Measurements from ENCODE around the gene IFT122. TPM values are rescaled to one million over a fixed set of nuclear protein-coding genes. Genes with fewer than 3 reads are reported as not detected.
"Not testable (repeated sequence)": the region's sequence is repeated elsewhere in the genome, so short reads cannot be mapped to it uniquely, and the experiment has no call there.

IFT122 gene
- total RNA-seq, 2 donors from 2014 or later: 60.8 to 91.3 TPM

GRCh38 chr3:129498603-129499488 lies 58.8 kb downstream of the IFT122 start:
- 79% methylated on average over 7 of the region's 8 CpGs for WGBS
- H3K27me3 ChIP-seq (replicated peaks; ENCODE audit: insufficient read depth); H3K27ac ChIP-seq; H3K4me3 ChIP-seq; H3K36me3 ChIP-seq; H3K4me1 ChIP-seq (replicated peaks); DNase-seq (ENCODE audit: low spot score); intact Hi-C loops (cut with DNase I); H3K9me3 ChIP-seq: not testable (repeated sequence)

GRCh38 chr3:129499604-129500333 lies 59.7 kb downstream of the IFT122 start:
- H3K9me3 ChIP-seq; H3K27ac ChIP-seq; H3K27me3 ChIP-seq (replicated peaks; ENCODE audit: insufficient read depth); H3K4me1 ChIP-seq (replicated peaks); H3K4me3 ChIP-seq; H3K36me3 ChIP-seq; DNase-seq (ENCODE audit: low spot score); intact Hi-C loops (cut with DNase I): not testable (repeated sequence)
- WGBS: 91% methylated on average over 11 of the region's 14 CpGs

GRCh38 chr3:129500334-129500658 lies 60.3 kb downstream of the IFT122 start:
- TF ChIP-seq POLR2AphosphoS5 (IDR thresholded peaks at IDR 0.05): no peak
- TF ChIP-seq POLR2A (IDR thresholded peaks at IDR 0.05): no peak
- TF ChIP-seq CTCF (IDR thresholded peaks at IDR 0.05): no peak
- Histone ChIP-seq H3K36me3 (no peaks in the 10 kb centered on the region), H3K4me3 (no peak overlapping the region), H3K27ac (no peak overlapping the region), H3K4me1 (replicated peaks) (no peaks in the 10 kb centered on the region), H3K27me3 (replicated peaks; ENCODE audit: insufficient read depth) (no peaks in the 10 kb centered on the region), H3K9me3 (no peaks in the 10 kb centered on the region)
- intact Hi-C loops (cut with DNase I): no loop called here
- WGBS: 91% methylated on average over 5 of the region's 5 CpGs
- DNase-seq (ENCODE audit: low spot score): no peak

GRCh38 chr3:129501630-129502029 lies 61.6 kb downstream of the IFT122 start:
- no peak for TF ChIP-seq POLR2AphosphoS5 (IDR thresholded peaks at IDR 0.05)
- no peak for TF ChIP-seq POLR2A (IDR thresholded peaks at IDR 0.05)
- no peak for TF ChIP-seq CTCF (IDR thresholded peaks at IDR 0.05)
- H3K36me3 ChIP-seq: no peaks in the 10 kb centered on the region
- 76% methylated on average over 5 of the region's 5 CpGs for WGBS
- H3K27ac ChIP-seq: no peak overlapping the region
- no peaks in the 10 kb centered on the region for H3K27me3 ChIP-seq (replicated peaks; ENCODE audit: insufficient read depth)
- H3K4me3 ChIP-seq: no peak overlapping the region
- H3K9me3 ChIP-seq: no peaks in the 10 kb centered on the region
- no peak for DNase-seq (ENCODE audit: low spot score)
- intact Hi-C loops (cut with DNase I): no loop called here
- no peaks in the 10 kb centered on the region for H3K4me1 ChIP-seq (replicated peaks)

- no peaks in the 10 kb centered on the region for H3K9me3 ChIP-seq
- no peak overlapping the region for H3K27ac ChIP-seq
- TF ChIP-seq POLR2AphosphoS5 (IDR thresholded peaks at IDR 0.05) (no peak), POLR2A (IDR thresholded peaks at IDR 0.05) (no peak)
- no peaks in the 10 kb centered on the region for H3K4me1 ChIP-seq (replicated peaks)
- DNase-seq (ENCODE audit: low spot score): no peak
- intact Hi-C loops (cut with DNase I): no loop called here
- WGBS: 89% methylated on average over 18 of the region's 18 CpGs
- H3K36me3 ChIP-seq: no peaks in the 10 kb centered on the region
- no peak overlapping the region for H3K4me3 ChIP-seq
- H3K27me3 ChIP-seq (replicated peaks; ENCODE audit: insufficient read depth): no peaks in the 10 kb centered on the region
Measured at GRCh38 chr3:129502641-129503408, 62.8 kb downstream of the IFT122 start.
